CD4-positive, alpha-beta T cell (primary cell): ENCODE measurements around the gene CRNKL1. TPM values are rescaled to one million over a fixed set of nuclear protein-coding genes. Genes with fewer than 3 reads are reported as not detected.

Source experiments
- ATAC-seq: fragments of 200-7000 bp; cut with Tn5 transposase; one replicate; pipeline ENCODE4 v1.10.0; 2022; ENCODE audit warnings: mild to moderate bottlenecking; ENCODE audit not compliant: poor library complexity
- CTCF ChIA-PET: fragments of 350-600 bp; sonication (Branson Sonifier 250); formaldehyde crosslinking; loops from one replicate; lab custom pipeline; 2021; ENCODE audit warnings: antibody characterized with exemption, inconsistent platforms; lab: Charles Lee
- POLR2A ChIA-PET: fragments of 350-600 bp; sonication (Branson Sonifier 250); formaldehyde crosslinking; loops from one replicate; lab custom pipeline; 2021; ENCODE audit warnings: antibody characterized with exemption, inconsistent platforms; lab: Charles Lee
- DNase-seq, 14 experiments: peaks; one replicate each; pipeline ENCODE4 v3.0.0-alpha.2; 2013 to 2020; ENCODE audit warnings: mixed read lengths in 2 of 14
- H3K27ac ChIP-seq, 2 donors: one replicate each; pipeline versions ENCODE4 v1.5.1 to v1.7.0; 2013; ENCODE audit warnings: low read length in 2 of 2, low read depth in 1 of 2, mild to moderate bottlenecking in 1 of 2
- H3K27me3 ChIP-seq, 2 experiments: 1 replicate in 1 of 2; 2 replicates in 1 of 2; pipeline versions ENCODE4 v1.6.1 to v1.7.0; 2013; ENCODE audit warnings: low read length in 2 of 2, control low read depth in 1 of 2, mild to moderate bottlenecking in 1 of 2, moderate library complexity in 1 of 2; ENCODE audit not compliant: insufficient read depth in 2 of 2, control insufficient read depth in 1 of 2
- H3K36me3 ChIP-seq: one replicate; pipeline ENCODE4 v1.6.1; 2013; ENCODE audit warnings: low read length, control low read depth; ENCODE audit not compliant: insufficient read depth
- H3K4me1 ChIP-seq: one replicate; pipeline ENCODE4 v1.6.1; 2013; ENCODE audit warnings: low read length, control low read depth; ENCODE audit not compliant: insufficient read depth
- H3K4me3 ChIP-seq: one replicate; pipeline ENCODE4 v1.5.1; 2013; ENCODE audit warnings: mild to moderate bottlenecking, low read length, moderate library complexity
- H3K9me3 ChIP-seq, 2 experiments: 1 replicate in 1 of 2; 2 replicates in 1 of 2; pipeline versions ENCODE4 v1.6.1 to v1.7.0; 2013; ENCODE audit warnings: low read length in 2 of 2, mild to moderate bottlenecking in 2 of 2, control low read depth in 1 of 2, moderate library complexity in 1 of 2; ENCODE audit not compliant: control insufficient read depth in 1 of 2, insufficient read depth in 1 of 2
- H3K27ac Mint-ChIP-seq: one replicate; pipeline ENCODE4 v1.8.0; 2020; ENCODE audit warnings: mixed read lengths
- H3K27me3 Mint-ChIP-seq: one replicate; pipeline ENCODE4 v1.8.0; 2021; ENCODE audit warnings: mixed read lengths
- H3K36me3 Mint-ChIP-seq: one replicate; pipeline ENCODE4 v1.8.0; 2021; ENCODE audit warnings: low read depth, mixed read lengths
- H3K4me1 Mint-ChIP-seq: one replicate; pipeline ENCODE4 v1.8.0; 2021; ENCODE audit warnings: low read depth, mixed read lengths
- H3K4me3 Mint-ChIP-seq: one replicate; pipeline ENCODE4 v1.8.0; 2020; ENCODE audit warnings: mild to moderate bottlenecking, mixed read lengths
- H3K9me3 Mint-ChIP-seq: one replicate; pipeline ENCODE4 v1.8.0; 2020; ENCODE audit warnings: mixed read lengths
- CTCF ChIP-seq: fragments of 200-600 bp; IDR thresholded peaks from one replicate; pipeline ENCODE4 v1.8.0; 2022; ENCODE audit warnings: antibody characterized with exemption, mild to moderate bottlenecking
- intact Hi-C, 2 experiments: fragments of 100-400 bp; cut with DNase I in 1 of 2; cut with micrococcal nuclease in 1 of 2; formaldehyde crosslinking; loops; one replicate each; pipeline versions ENCODE4 v1.15.1 to v1.9.0; 2023 to 2025; cut with DNase I, micrococcal nuclease
- total RNA-seq, 174 experiments: library from RNA in 2 of 174; stranded (reverse) in 2 of 174; gene quantifications; one replicate each; pipeline ENCODE4 v1.2.3 and lab custom pipeline; 2021 to 2026

Gene CRNKL1
- total RNA-seq, 2 experiments from 2014 or later: 24.3 to 26.1 TPM

- Mint-ChIP-seq H3K36me3 (no peaks in the 10 kb centered on the region), H3K9me3 (no peaks in the 10 kb centered on the region), H3K4me3 (no peak overlapping the region), H3K27ac (no peak overlapping the region), H3K27me3 (no peaks in the 10 kb centered on the region), H3K4me1 (no peaks in the 10 kb centered on the region)
- H3K4me1 ChIP-seq: no peaks in the 10 kb centered on the region
- TF ChIP-seq CTCF: no peak
- H3K36me3 ChIP-seq: no peaks in the 10 kb centered on the region
- H3K27me3 ChIP-seq: no peaks in the 10 kb centered on the region
- DNase-seq: no peak
- CTCF ChIA-PET: no interaction called here
- no peaks in the 10 kb centered on the region for H3K9me3 ChIP-seq
- POLR2A ChIA-PET: no interaction called here
- no peak for ATAC-seq
- H3K27ac ChIP-seq: no peak overlapping the region
- H3K4me3 ChIP-seq: no peak overlapping the region
- intact Hi-C loops: loop anchor here in 1 of 2 experiments (5.0 to 10.0 kb wide), 2 partner anchors 145 to 1417 kb away; no protein-coding TSS in a partner anchor
Measured at GRCh38 chr20:20089939-20090338, 37.7 kb upstream of the CRNKL1 start.

- intact Hi-C loops: loop anchor here in 1 of 2 experiments (5.0 to 10.0 kb wide), 2 partner anchors 146 to 1418 kb away; no protein-coding TSS in a partner anchor
- ChIA-PET CTCF (no interaction called here), POLR2A (no interaction called here)
- Histone ChIP-seq H3K27ac (no peak overlapping the region), H3K36me3 (no peaks in the 10 kb centered on the region), H3K9me3 (no peaks in the 10 kb centered on the region), H3K27me3 (no peaks in the 10 kb centered on the region), H3K4me1 (no peaks in the 10 kb centered on the region), H3K4me3 (no peak overlapping the region)
- H3K4me3 Mint-ChIP-seq: no peak overlapping the region
- peaks cover 2% of the 10 kb centered on the region for H3K4me1 Mint-ChIP-seq
- H3K9me3 Mint-ChIP-seq: no peaks in the 10 kb centered on the region
- H3K27ac Mint-ChIP-seq: no peak overlapping the region
- no peaks in the 10 kb centered on the region for H3K36me3 Mint-ChIP-seq
- TF ChIP-seq CTCF: no peak
- DNase-seq (no peak), ATAC-seq (no peak)
- H3K27me3 Mint-ChIP-seq: peaks cover 1% of the 10 kb centered on the region
Measured at GRCh38 chr20:20089018-20089417, 36.8 kb upstream of the CRNKL1 start.

- Mint-ChIP-seq H3K4me3 (no peak overlapping the region), H3K9me3 (no peaks in the 10 kb centered on the region), H3K4me1 (peaks cover 5% of the 10 kb centered on the region), H3K36me3 (no peaks in the 10 kb centered on the region), H3K27ac (no peak overlapping the region), H3K27me3 (peaks cover 19% of the 10 kb centered on the region)
- DNase-seq: no peak
- Histone ChIP-seq H3K36me3 (no peaks in the 10 kb centered on the region), H3K4me1 (no peaks in the 10 kb centered on the region), H3K27me3 (peaks cover 0 to 5% of the 10 kb centered on the region in 2 experiments), H3K27ac (no peak overlapping the region), H3K9me3 (no peaks in the 10 kb centered on the region), H3K4me3 (no peak overlapping the region)
- TF ChIP-seq CTCF: no peak
- ChIA-PET POLR2A (no interaction called here), CTCF (no interaction called here)
- intact Hi-C loops: loop anchor here (2.0 to 10.0 kb wide), 3 partner anchors 149 to 1421 kb away; no protein-coding TSS in a partner anchor
- ATAC-seq: no peak
Measured at GRCh38 chr20:20085812-20086211, 33.5 kb upstream of the CRNKL1 start.
